ENCODE results near the gene NCOA6.
"Not testable (repeated sequence)": the region's sequence is repeated elsewhere in the genome, so short reads cannot be mapped to it uniquely, and the experiment has no call there.

Gene NCOA6

DNA sequence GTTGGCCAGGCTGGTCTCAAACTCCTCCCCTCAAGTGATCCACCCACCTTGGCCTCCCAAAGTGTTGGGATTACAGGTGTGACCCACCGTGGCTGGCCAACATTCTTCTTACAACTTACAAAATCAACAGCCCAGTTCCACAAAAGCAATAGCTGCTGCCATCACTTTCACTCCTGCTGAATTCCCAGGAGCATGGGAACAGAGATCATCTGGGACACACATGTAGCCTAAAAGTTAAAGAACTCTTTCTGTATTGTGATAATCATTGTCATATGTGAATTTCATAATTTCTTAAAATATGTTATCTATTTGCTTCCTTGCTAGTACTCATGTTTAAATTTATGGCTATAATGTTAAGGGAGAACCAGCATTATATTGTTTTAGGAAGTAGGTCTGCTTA, 51.7 kb downstream of the NCOA6 start:
- peak; percentile 6 for DNase-seq

- no peak for DNase-seq
These were observed 53.0 kb downstream of the NCOA6 start for GRCh38 chr20:34772437-34772836.

DNA sequence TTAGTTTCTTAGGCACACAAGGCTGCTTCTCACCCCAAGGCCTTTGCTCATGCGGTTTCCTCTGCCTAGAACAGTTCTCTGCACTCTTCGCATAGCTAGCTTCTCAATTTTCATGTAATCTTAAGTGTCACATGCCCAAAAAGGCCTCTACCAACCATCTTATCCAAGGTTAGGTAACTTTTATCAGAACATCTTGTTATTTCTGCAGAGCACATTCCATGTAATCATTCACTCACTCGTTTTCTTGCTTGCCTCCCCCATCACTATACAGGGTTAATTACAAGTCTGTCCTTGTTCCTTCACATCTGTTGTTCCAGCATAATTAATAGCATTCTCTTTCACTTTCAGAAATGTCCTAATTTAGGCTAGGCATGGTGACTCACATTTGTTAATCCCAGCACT, 53.8 kb downstream of the NCOA6 start:
- DNase-seq = peak; percentile 8

DNA sequence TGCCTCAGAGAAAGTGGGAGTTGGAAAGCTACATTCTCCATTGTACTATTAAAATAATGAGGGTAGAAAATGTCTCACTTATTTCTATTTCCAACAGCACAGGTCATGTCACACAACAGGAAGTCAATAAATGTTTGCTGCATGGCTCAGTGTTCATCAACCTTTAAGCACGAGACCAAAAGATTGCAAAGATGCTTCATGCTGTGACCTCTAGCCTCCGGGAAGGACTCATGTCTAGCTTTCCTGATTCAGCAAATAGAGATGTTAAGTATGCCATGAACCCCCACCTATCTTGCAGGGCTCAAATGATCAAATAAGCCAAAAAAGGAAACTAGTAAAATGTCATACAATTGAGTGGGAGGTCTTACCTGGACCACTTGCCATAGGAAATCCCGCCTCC, 57.4 kb downstream of the NCOA6 start:
- peak; percentile 95 for DNase-seq

GRCh38 chr20:34762031-34762555, 63.4 kb downstream of the NCOA6 start:
- DNase-seq = no peak

DNA sequence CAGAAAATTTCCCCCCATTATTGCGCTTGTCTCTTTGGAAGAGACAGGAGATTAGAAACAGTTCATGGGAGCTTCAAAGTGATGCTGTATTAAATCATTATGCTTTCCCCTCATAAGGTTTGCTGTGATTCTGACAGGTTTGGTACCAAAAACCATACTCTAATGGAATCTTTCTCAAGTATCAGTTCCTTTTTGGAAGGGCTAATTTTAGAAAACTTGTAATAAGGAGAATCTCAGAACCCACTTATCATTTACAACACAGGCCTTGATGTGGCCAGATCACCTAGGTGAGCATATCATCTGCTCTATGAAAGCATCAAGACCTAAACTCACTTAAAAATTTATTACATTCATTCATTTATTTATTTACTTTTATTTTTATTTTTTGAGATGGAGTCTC, 70.1 kb downstream of the NCOA6 start:
- no peak for DNase-seq

DNA sequence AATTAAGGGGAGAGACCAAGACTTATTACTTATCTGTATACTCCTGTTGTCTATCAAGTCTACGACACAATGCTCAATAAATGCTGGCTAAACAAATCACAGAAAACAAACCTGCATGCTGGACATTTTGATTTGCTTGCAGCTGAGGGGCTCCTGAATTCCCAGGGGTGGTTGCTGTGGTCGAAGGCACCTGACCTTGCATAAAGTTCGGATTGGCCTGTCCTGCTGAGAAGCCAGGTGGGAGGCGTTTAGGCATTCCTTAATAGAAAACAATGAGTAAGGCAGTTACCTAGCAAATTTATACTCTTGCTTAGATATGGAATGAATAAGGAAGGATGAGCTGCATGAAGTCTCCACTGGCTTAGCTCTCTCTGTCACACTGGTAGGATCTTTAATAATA, 70.8 kb downstream of the NCOA6 start:
- no peak for DNase-seq

DNA sequence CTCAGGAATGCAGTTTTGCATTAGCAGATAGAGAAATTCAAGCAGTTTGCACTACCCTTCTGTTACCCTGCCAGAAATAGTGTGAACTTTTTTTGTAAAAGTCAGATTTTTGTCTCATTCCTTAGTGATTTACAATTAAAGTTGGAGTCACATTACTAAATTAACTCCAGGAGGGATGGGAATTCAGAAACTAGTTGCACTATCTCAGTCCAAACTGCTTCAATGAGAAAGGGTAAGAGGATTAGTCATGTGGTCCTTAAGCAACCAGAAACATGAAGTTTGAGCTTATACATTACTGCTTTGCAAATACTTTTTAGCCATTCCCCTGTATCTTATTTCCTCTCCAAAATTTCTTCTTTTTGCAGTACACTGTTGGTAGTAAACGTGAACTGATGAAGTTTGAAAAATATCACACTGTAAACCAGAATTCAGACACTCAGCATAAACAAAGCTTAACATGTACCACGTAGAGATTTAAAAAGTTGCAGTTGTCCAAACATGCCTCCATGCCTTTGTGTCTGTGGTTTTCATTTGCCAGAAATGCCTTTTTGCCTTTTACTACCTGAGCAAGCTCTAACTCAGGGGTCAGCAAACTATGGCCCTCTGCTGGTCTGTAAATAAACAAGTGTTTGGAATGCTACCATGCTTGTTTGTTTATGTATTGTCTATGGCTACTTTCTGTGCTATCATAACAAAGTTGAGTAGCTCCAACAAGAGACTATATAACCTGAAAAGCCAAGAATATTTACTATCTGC, 71.6 kb downstream of the NCOA6 start:
- no peak for DNase-seq

GRCh38 chr20:34751453-34751852, 74.0 kb downstream of the NCOA6 start:
- DNase-seq = no peak

DNA sequence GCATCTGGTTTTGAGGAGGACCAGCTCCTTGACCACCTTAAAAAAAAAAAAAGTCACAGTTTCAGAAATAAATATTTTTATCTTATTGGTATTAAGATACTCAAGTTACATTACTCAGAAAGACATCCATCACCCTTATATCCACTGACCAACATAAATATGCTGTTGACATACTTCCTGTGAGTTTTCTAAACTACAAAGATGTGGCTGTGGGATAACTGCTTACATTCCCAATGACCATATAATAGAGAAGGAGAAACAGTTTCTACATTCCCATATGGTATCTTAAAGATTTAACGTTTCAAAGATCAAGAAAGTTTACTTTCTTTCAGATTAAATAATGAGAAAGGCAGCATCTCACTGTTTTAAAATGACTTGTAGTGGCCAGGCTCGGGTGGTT, 75.0 kb downstream of the NCOA6 start:
- no peak for DNase-seq

DNA sequence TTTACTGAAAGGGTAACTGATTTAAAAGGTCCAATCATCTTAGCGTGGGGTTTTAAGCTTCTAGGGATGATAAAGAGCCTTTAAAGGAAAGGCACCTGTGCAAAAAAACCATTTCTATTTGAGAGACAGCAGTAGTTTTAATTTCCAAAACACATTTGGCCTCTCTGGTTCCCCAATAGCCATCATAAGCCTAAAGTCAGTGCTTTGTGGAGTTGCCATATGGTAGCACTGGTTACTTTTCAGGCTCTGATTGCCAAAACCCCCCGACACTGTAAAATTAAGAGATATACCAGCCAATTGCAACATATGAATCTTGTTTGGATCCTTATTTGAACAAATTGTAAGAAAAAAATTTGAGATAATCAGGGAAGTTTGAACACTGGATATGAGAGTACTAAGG, 76.7 kb downstream of the NCOA6 start:
- DNase-seq = no peak

GRCh38 chr20:34747479-34747878, 78.0 kb downstream of the NCOA6 start:
- no peak for DNase-seq

DNA sequence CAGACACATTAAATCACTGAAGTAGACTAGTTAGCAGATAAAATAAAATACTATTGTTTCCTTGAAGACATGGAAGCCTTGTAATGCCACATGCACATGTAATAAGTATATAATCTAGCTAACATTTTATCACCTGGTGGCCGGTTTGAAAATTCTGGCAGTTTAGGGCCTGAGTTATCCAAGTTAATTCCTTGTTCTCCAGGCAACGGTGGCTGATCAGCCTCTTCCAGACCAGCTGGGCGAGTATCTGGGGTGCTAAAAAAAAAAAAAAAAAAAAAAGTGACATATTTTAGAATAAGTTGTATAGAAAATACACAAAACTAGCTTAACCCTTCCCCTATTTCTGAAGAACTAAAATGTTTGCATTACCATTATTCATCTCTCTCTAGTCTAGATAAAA, 78.8 kb downstream of the NCOA6 start:
- no peak for DNase-seq

- DNase-seq = no peak
These were observed 80.6 kb downstream of the NCOA6 start for GRCh38 chr20:34744847-34745246.

DNA sequence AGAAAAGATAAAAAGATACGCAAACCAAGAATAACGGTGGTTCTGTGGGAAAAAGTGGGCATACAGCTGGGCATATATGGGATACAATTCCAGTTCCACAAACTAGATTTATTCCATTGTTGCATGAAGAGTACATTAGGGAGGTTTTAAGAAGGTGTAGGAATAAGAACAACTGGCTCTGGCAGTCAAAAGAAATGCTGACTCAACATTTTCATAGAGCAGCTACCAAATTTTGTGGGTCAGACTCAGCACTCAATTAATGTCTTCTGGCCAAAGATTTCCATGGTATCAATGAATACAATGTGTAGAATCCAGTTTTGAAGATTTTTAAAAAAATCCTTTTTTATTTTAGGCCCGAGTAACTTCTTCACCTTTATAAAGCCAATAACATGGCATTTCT, 81.1 kb downstream of the NCOA6 start:
- DNase-seq = no peak

GRCh38 chr20:34743039-34743438, 82.4 kb downstream of the NCOA6 start:
- no peak for DNase-seq

DNA sequence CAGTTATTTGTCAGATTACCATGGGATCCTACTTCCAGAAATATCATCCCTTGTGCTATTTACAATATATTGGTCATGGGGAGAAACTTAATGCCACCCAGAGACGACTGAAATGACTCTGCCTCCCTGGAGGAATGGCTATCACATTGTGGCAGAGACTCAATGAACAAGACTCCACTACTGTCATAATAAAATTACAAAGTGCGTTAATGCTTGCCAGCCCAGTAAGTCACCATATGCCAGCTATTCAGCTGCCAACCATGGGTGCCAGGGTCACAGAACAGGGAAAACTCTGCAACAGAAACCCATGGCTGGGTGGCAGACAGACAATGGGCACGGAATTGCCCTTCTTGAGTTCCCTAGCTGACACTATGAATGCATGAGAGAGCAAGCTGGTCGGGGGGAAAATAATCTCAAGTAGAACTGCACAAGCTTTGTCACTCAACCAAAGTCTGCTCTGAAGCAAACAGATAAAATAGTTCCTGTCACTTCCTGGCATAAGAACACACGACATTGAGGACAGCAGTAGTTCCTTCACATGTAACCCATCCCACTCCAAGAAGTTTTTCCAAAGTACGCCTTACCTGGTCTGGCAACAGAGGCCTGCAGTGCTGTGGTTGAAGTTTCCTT, 89.2 kb downstream of the NCOA6 start:
- no peak for DNase-seq

- DNase-seq = no peak
These were observed 92.9 kb downstream of the NCOA6 start for GRCh38 chr20:34732523-34732922.

DNA sequence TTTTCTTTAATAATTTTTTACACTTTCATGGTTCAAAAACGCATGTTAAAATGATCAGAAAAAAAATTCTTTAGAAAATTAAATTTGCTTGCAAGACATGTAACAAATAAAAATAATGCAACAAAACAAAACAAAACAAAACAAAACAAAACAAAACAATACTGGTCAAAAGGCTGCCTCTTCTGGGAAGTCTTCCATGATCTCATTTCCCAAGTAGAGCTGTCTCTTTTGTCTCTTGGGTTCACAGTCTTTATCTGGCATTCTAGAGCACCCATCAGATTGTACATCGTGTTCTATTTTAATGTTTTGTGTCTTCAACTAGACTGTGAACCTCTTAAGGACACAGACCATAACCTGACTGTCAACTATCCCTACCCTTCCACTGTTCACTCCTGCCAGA, 96.0 kb downstream of the NCOA6 start:
- DNase-seq = no peak

GRCh38 chr20:34724172-34724571, 101.3 kb downstream of the NCOA6 start:
- no peak for DNase-seq

DNA sequence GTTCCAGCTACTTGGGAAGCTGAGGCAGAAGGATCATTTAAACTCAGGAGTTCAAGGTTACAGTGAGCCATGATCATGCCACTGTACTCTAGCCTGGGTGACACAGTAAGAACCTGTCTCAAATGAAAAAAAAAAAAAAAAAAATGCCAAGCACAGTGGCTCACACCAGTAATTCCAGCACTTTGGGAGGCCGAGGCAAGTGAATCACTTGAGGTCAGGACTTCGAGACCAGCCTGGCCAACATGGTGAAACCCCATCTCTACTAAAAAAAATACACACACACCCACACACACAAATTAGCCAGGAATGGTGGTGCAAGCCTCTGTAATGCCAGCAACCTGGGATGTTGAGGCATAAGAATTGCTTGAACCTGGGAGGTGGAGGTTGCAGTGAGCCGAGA, 102.9 kb downstream of the NCOA6 start:
- DNase-seq = peak; percentile 51

- DNase-seq = no peak
These were observed 105.2 kb downstream of the NCOA6 start for GRCh38 chr20:34720266-34720665.

DNA sequence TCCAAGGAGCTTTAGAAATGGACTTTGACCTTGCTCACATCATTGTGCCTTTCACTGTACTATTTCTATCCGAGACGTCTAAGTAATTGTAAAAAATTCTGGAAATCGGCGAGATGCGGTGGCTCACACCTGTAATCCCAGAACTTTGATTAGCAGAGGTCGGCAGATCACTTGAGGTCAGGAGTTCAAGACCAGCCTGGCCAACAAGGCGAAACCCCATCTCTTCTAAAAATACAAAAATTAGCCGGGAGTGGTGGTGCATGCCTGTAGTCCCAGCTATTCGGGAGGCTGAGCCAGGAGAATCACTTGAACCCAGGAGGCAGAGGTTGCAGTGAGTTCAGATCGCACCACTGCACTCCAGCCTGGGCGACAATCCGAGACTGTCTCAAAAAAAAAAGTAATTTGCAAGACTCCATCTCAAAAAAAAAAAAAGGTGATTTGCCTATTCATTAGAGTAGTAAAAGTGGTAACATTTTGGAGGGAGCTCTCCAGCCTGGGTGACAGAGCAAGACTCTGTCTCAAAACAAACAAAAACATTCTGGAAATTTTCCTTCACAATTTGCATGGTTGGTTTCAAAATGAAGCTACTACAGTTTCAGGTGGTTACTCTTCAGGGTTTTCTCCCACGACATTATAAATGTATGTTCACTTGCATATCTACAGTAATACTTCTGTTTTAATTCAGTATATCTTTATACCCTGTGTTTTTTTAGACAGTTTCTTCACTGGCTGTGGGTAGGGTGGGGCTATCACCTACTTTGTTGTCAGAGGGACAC, 106.0 kb downstream of the NCOA6 start:
- DNase-seq = not testable (repeated sequence)
